ENCODE measurements around the gene AP5B1. TPM values are rescaled to one million over a fixed set of nuclear protein-coding genes. Genes with fewer than 3 reads are reported as not detected.
"Not testable (repeated sequence)": the region's sequence is repeated elsewhere in the genome, so short reads cannot be mapped to it uniquely, and the experiment has no call there.

The AP5B1 gene
- total RNA-seq, 4 donors from 2014 or later: 12.7 to 27.5 (median 18.8) TPM

DNA sequence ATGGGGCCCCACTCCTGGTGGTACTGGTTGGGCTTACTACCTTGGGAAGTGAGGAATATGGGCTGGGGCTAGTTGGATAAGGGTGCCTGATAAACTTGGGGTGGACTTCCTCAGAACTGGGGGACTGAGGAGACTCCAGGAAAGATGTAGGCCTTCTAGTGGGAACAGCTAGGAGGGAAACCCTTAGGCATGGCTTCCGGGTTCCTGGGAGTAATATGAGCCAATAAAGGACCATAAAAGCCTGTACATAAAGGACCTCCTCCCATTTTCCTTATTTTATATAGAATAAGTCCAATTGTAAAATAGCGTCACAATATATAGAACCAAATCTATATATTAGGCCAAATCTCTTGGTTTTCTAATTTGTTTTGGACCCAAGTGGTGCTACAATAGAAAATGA, 41.8 kb downstream of the AP5B1 start:
- H3K27ac ChIP-seq: no peak overlapping the region
- no peak for TF ChIP-seq CTCF (IDR thresholded peaks at IDR 0.05)
- TF ChIP-seq EP300 (IDR thresholded peaks at IDR 0.05): no peak
- no peak for TF ChIP-seq POLR2A (IDR thresholded peaks at IDR 0.05)
- H3K36me3 ChIP-seq: no peaks in the 10 kb centered on the region
- no peak for DNase-seq (ENCODE audit: low spot score in 2 of 2)
- H3K27me3 ChIP-seq: no peaks in the 10 kb centered on the region
- WGBS, 2 donors: 78 to 84% methylated on average over 2 of the region's 2 CpGs
- H3K9me3 ChIP-seq: no peaks in the 10 kb centered on the region
- no peak overlapping the region for H3K4me3 ChIP-seq
- no peaks in the 10 kb centered on the region for H3K4me1 ChIP-seq

DNA sequence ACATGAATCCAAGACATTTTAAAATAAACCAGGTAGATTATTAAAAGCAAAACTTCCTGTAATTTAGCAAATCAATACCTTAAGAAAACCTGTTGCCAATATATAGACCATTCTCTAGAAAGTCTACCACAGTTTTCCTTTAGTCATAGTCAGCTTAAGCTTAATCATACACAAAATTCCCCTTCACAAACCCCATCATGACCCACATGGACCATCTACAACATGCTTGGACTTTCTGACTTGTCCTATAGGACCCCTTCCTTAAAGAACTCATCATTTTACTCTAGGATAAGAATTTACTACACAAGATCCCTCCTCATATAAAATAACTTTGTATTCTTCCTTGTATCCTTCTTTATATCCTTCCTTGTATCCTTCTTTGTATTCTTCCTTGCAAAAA, 44.0 kb downstream of the AP5B1 start:
- Histone ChIP-seq H3K4me3 (no peak overlapping the region), H3K27ac (no peak overlapping the region), H3K36me3 (no peaks in the 10 kb centered on the region), H3K9me3 (peaks cover 0 to 4% (median 0%) of the 10 kb centered on the region in 4 donors), H3K4me1 (no peaks in the 10 kb centered on the region), H3K27me3 (no peaks in the 10 kb centered on the region)
- no peak for DNase-seq (ENCODE audit: low spot score in 2 of 2)
- TF ChIP-seq CTCF (IDR thresholded peaks at IDR 0.05): no peak
- TF ChIP-seq EP300 (IDR thresholded peaks at IDR 0.05): no peak
- TF ChIP-seq POLR2A (IDR thresholded peaks at IDR 0.05): no peak

DNA sequence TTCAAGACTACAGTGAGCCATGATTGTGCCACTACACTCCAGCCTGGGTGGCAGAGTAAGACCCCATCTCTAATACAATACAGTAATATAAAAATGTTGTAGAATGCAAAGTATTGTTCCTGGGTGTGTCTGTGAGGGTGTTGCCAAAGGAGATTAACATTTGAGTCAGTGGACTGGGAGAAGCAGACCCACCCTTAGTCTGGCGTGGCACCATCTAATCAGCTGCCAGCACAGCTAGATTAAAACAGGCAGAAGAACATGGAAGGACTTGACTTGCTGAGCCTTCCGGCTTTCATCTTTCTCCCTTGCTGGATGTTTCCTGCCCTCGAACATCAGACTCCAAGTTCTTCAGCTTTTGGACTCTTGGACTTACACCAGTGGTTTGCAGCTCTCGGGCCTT, 45.7 kb downstream of the AP5B1 start:
- DNase-seq (ENCODE audit: low spot score in 2 of 2); H3K9me3 ChIP-seq: not testable (repeated sequence)
- 78 to 80% methylated on average over 4 of the region's 4 CpGs for WGBS, 2 donors

GRCh38 chr11:65730461-65730860, 50.3 kb downstream of the AP5B1 start:
- H3K36me3 ChIP-seq: no peaks in the 10 kb centered on the region
- H3K27ac ChIP-seq: no peak overlapping the region
- WGBS, 2 donors: 59 to 62% methylated on average over 5 of the region's 5 CpGs
- peaks cover 0 to 4% (median 0%) of the 10 kb centered on the region in 4 donors for H3K9me3 ChIP-seq
- TF ChIP-seq CTCF (IDR thresholded peaks at IDR 0.05): no peak
- no peak for TF ChIP-seq POLR2A (IDR thresholded peaks at IDR 0.05)
- no peak for TF ChIP-seq EP300 (IDR thresholded peaks at IDR 0.05)
- H3K4me1 ChIP-seq: no peaks in the 10 kb centered on the region
- no peak for DNase-seq (ENCODE audit: low spot score in 2 of 2)
- no peaks in the 10 kb centered on the region for H3K27me3 ChIP-seq
- no peak overlapping the region for H3K4me3 ChIP-seq

More for the DNA sequence above, 45.7 kb downstream of the AP5B1 start:
- not testable (repeated sequence) for H3K27ac ChIP-seq, H3K4me3 ChIP-seq, H3K36me3 ChIP-seq, H3K27me3 ChIP-seq, H3K4me1 ChIP-seq

DNA sequence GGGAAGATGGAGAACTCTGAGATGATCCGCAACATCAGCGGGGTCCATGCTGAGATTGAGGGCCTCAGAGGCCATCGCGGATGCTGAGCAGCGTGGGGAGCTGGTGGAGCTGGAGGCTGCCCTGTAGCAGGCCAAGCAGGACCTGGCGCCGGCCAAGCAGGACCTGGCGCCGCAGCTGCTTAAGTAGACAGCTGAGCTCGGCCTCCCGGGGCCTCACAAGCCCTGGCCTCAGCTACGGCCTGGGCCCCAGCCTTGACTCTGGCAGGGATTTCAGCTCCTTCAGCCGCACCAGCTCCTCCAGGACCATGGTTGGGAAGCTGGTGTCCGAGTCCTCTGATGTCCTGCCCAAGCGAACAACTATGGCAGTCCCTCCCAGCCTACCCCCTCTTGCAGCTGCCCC, 52.9 kb downstream of the AP5B1 start:
- H3K9me3 ChIP-seq: peaks cover 0 to 4% (median 0%) of the 10 kb centered on the region in 4 donors
- no peak overlapping the region for H3K27ac ChIP-seq
- no peak for DNase-seq (ENCODE audit: low spot score in 2 of 2)
- WGBS, 2 donors: 90 to 93% methylated on average over 5 of the region's 15 CpGs
- H3K27me3 ChIP-seq: no peaks in the 10 kb centered on the region
- TF ChIP-seq EP300 (IDR thresholded peaks at IDR 0.05) (no peak), POLR2A (IDR thresholded peaks at IDR 0.05) (no peak), CTCF (IDR thresholded peaks at IDR 0.05) (no peak)
- no peak overlapping the region for H3K4me3 ChIP-seq
- no peaks in the 10 kb centered on the region for H3K4me1 ChIP-seq
- H3K36me3 ChIP-seq: no peaks in the 10 kb centered on the region

DNA sequence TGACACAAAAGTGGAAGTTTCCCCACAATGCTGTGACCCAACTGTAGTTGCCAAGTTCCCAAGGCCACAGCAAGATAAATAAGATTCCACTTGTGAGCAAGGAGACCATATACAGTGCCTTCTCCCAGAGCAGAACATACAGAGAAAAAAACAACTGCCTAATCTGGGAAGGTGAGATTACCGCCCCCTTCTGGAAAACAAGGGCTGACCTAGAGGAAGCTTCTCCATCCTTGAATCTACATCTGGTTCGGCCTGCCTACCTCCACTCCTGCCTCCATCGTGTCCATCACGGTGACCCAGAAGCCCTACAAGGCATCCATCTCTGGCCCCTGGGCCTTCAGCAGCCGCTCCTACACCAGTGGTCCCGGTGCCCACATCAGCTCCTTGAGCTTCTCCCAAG, 54.1 kb downstream of the AP5B1 start:
- no peaks in the 10 kb centered on the region for H3K27me3 ChIP-seq
- DNase-seq (ENCODE audit: low spot score in 2 of 2): no peak
- TF ChIP-seq CTCF (IDR thresholded peaks at IDR 0.05) (no peak), POLR2A (IDR thresholded peaks at IDR 0.05) (no peak), EP300 (IDR thresholded peaks at IDR 0.05) (no peak)
- H3K27ac ChIP-seq: no peak overlapping the region
- no peaks in the 10 kb centered on the region for H3K4me1 ChIP-seq
- WGBS, 2 donors: 63 to 64% methylated on average over 6 of the region's 6 CpGs
- no peak overlapping the region for H3K4me3 ChIP-seq
- H3K9me3 ChIP-seq: no peaks in the 10 kb centered on the region
- no peaks in the 10 kb centered on the region for H3K36me3 ChIP-seq
